Mucosa of descending colon (tissue), 3 donors: ENCODE data around the gene ERBIN. TPM values are rescaled to one million over a fixed set of nuclear protein-coding genes. Genes with fewer than 3 reads are reported as not detected.

ENCODE experiments used
- ATAC-seq: fragments of 200-7000 bp; cut with Tn5 transposase; one replicate; pipeline ENCODE4 v1.9.1; 2020; ENCODE audit warnings: mild to moderate bottlenecking, moderate library complexity
- DNase-seq, 3 donors: peaks; one replicate each; pipeline ENCODE4 v3.0.0-alpha.2; 2020
- H3K36me3 ChIP-seq: fragments of 200-600 bp; one replicate; pipeline ENCODE4 v1.8.0; 2021; ENCODE audit warnings: low read depth, mild to moderate bottlenecking
- H3K4me1 ChIP-seq: fragments of 200-600 bp; one replicate; pipeline ENCODE4 v1.8.0; 2021; ENCODE audit warnings: low read depth, mild to moderate bottlenecking
- H3K4me3 ChIP-seq: fragments of 200-600 bp; one replicate; pipeline ENCODE4 v1.8.0; 2021; ENCODE audit warnings: mild to moderate bottlenecking
- H3K9me3 ChIP-seq: fragments of 200-600 bp; one replicate; pipeline ENCODE4 v1.8.0; 2021; ENCODE audit warnings: mild to moderate bottlenecking
- CTCF ChIP-seq: fragments of 200-600 bp; IDR thresholded peaks from one replicate; pipeline ENCODE4 v1.8.0; 2022; ENCODE audit warnings: antibody characterized with exemption, mild to moderate bottlenecking
- intact Hi-C, 2 donors: fragments of 100-400 bp; cut with DNase I in 1 of 2; cut with micrococcal nuclease in 1 of 2; formaldehyde crosslinking; loops; one replicate each; pipeline versions ENCODE4 v1.11.0 to v1.11.1; 2022; cut with DNase I, micrococcal nuclease
- total RNA-seq, 3 donors: library from RNA; stranded (reverse); fragmentation: NEBNext Ultra II Directional in 2 of 3; extraction: Animal tissue kit (Norgen Biotek cat#: 25700) in 2 of 3; gene quantifications; one replicate each; pipeline versions ENCODE4 v1.2.1 to v1.2.4, GENCODE V29; 2021 to 2023
- donor health status: DM: no; HTN: no; CAD: no; lungs with moderate emphysema.
- donor health status: DM: no; HTN: no; CAD: no.
- donor health status: DM: no; HTN: yes; CAD: no.

ERBIN gene
- total RNA-seq, 3 donors from 2014 or later, result 123 to 157 (median 129) TPM

GRCh38 chr5:65927503-65928321 lies 1.3 kb downstream of the ERBIN start:
- Histone ChIP-seq H3K4me1 (peaks cover 10% of the 10 kb centered on the region), H3K4me3 (peak overlapping the region; percentile 88), H3K9me3 (no peaks in the 10 kb centered on the region), H3K36me3 (no peaks in the 10 kb centered on the region)
- no peak for TF ChIP-seq CTCF
- ATAC-seq, result no peak
- DNase-seq, result peak in 1 of 3 donors; percentile 48
- intact Hi-C loops, result loop anchor here (5.0 kb wide), 3 partner anchors 115 to 220 kb away; partner anchors contain the start of gene SREK1 (in 1 of the 2)

GRCh38 chr5:65928322-65928752 lies 2.0 kb downstream of the ERBIN start:
- DNase-seq (no peak), ATAC-seq (no peak)
- TF ChIP-seq CTCF, result no peak
- Histone ChIP-seq H3K4me1 (peaks cover 10% of the 10 kb centered on the region), H3K9me3 (no peaks in the 10 kb centered on the region), H3K36me3 (no peaks in the 10 kb centered on the region), H3K4me3 (no peak overlapping the region)
- intact Hi-C loops, result loop anchor here (5.0 kb wide), 3 partner anchors 116 to 219 kb away; partner anchors contain the start of gene SREK1 (in 1 of the 2)

- intact Hi-C loops, result loop anchor here (5.0 kb wide), 3 partner anchors 117 to 218 kb away; partner anchors contain the start of gene SREK1 (in 1 of the 2)
- ATAC-seq (no peak), DNase-seq (no peak)
- no peaks in the 10 kb centered on the region for H3K36me3 ChIP-seq
- no peaks in the 10 kb centered on the region for H3K9me3 ChIP-seq
- TF ChIP-seq CTCF, result no peak
- H3K4me3 ChIP-seq, result no peak overlapping the region
- H3K4me1 ChIP-seq, result peaks cover 10% of the 10 kb centered on the region
These were observed 2.5 kb downstream of the ERBIN start for GRCh38 chr5:65928860-65929259.

GRCh38 chr5:65932676-65933075 lies 6.3 kb downstream of the ERBIN start:
- intact Hi-C loops, result no loop called here
- TF ChIP-seq CTCF, result no peak
- no peaks in the 10 kb centered on the region for H3K9me3 ChIP-seq
- no peak overlapping the region for H3K4me3 ChIP-seq
- DNase-seq, result no peak
- no peak for ATAC-seq
- H3K4me1 ChIP-seq, result peaks cover 7% of the 10 kb centered on the region
- H3K36me3 ChIP-seq, result no peaks in the 10 kb centered on the region

- peaks cover 7% of the 10 kb centered on the region for H3K4me1 ChIP-seq
- DNase-seq (no peak), ATAC-seq (no peak)
- no peak for TF ChIP-seq CTCF
- no peaks in the 10 kb centered on the region for H3K36me3 ChIP-seq
- H3K4me3 ChIP-seq, result no peak overlapping the region
- intact Hi-C loops, result no loop called here
- H3K9me3 ChIP-seq, result no peaks in the 10 kb centered on the region
These were observed 6.9 kb downstream of the ERBIN start for GRCh38 chr5:65933295-65933694.
